GM12874 (cell line): ENCODE results near the gene OLFML2A.

Experiments
- TF ChIP-seq, protein P1 (sequence below): IDR thresholded peaks from 2 replicates; pipeline ENCODE4 v1.5.1; 2011; ENCODE audit warnings: low read depth, mild to moderate bottlenecking, control low read depth, low read length, moderate library complexity; ENCODE audit not compliant: insufficient read depth

OLFML2A gene

DNA sequence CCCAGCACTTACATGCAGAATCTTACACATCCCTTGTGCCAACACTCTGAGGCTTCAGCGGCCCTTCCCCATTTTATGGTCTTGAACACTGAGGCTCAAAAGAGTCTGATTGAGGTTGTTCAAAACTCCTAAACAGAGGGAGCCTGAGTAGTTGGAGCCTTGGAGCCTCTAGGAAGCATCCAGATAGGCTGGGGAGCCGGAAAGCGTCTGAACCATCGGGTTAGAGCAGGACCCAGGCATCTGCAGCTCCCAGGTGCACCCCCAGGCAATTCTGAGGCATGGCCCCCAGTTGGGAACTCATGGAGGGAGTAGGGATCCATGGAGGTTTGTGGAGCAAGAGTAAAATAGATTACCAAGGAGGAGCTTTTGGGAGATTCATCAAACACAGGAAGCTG, 3.8 kb downstream of the OLFML2A start:
- TF ChIP-seq, protein P1, sequence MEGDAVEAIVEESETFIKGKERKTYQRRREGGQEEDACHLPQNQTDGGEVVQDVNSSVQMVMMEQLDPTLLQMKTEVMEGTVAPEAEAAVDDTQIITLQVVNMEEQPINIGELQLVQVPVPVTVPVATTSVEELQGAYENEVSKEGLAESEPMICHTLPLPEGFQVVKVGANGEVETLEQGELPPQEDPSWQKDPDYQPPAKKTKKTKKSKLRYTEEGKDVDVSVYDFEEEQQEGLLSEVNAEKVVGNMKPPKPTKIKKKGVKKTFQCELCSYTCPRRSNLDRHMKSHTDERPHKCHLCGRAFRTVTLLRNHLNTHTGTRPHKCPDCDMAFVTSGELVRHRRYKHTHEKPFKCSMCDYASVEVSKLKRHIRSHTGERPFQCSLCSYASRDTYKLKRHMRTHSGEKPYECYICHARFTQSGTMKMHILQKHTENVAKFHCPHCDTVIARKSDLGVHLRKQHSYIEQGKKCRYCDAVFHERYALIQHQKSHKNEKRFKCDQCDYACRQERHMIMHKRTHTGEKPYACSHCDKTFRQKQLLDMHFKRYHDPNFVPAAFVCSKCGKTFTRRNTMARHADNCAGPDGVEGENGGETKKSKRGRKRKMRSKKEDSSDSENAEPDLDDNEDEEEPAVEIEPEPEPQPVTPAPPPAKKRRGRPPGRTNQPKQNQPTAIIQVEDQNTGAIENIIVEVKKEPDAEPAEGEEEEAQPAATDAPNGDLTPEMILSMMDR = no peak

DNA sequence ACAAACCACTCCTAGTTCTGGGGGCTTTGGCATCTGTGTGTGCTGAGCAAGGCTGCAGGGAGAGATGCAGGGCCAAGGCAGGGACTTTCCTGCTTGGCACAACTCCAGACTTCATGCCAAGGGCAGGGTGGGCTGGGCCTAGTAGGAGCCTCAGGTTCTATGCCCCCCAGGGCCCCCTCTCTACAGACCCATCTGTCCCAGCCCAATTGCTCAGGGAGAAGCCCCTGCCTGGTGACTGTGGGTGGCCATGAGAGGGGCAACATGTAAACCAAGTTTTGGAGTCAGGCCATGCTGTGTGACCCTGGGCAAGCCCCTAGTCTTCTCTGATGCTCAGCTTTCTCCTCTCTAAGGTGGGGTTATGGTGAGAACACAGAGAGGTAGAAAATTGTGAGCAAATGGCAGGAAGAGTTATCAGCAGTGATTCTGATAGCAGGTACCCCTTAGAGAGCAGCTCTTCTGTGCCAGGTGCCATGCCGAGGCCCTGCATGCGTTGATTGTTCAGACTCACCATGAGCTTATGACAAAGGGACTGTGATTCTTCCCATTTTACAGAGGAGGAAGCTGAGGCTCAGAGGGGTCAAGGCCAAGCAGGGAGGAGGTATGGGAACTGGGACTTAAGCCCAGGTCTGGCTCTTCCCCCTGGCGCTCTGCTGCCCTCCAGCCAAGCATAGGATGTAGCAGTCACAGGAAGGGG, 5.2 kb downstream of the OLFML2A start:
- TF ChIP-seq, protein P1 = no peak

DNA sequence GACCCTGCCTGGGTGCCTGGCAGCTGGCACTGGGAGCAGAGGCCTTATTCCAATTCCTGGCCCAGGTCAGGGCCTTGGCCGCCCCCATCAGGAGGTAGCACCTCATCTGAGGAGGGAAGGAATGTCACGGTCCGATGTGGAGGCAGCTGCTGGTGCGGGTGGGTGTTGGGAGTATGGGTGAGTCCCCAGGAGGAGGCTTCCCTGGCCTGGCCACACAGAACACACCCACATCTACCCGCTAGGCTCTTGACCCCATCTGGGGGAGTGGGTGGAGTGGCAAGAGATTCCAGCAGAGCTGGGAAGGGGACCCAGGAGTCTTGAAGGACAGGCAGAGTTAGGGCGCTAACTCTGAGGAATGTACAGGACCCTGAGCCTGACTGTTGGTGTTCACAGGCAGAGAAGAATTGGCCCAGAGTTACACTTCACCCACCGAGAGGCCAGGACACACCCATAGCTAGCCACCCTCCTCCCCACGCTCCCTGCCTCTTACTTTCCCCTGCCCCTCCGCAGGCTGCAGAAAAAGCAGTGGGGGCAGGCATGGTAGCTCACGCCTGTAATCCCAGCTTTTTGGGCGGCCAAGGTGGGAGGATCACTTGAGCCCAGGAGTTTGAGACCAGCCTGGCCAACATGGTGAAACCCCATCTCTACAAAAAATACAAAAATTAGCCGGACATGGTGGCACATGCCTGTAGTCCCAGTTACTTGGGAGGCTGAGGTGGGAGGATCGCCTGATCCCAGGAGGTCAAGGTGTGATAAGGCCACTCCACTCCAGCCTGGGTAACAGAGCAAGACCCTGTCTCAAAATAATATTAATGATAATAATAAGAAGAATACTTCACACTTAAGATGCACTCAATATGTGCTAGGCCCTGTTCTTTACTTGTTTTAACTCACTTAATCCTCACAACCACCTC, 6.0 kb downstream of the OLFML2A start:
- TF ChIP-seq, protein P1 = no peak

DNA sequence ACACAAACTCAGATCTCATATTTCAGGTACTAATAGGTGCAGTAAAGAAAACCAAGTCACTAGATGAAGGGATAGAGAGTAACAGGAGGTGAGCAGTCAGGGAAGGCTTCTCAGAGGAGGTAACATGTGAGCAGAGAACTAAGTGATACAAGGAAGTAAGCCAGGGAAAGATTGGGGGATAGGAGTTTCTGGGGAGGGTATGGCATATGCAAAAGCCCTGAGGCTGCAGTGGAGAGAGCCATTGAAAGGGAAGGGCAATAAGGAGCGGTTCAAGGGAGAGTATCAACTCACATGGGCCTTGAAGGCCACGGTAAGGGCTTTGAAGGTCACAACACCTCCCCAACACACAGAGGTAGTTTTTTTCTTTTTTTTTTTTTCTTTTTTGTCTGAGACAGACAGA, 6.9 kb downstream of the OLFML2A start:
- TF ChIP-seq, protein P1 = no peak

DNA sequence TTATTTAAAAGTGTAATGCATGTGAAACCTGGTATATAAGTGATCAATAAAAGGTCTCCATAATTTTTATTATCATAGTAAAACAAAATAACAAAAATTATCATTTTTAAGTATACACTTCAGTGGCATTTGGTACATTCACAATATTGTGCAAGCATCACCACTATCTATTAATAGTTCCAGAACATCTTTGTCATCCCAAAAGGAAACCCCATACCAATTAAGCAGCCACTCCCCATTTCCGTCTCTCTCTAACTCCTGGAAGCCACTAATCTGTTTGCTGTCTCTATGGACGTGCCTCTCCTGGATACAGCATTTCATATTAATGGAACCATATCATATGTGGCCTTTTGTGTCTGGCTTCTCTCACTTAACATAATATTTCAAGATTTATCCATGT, 7.6 kb downstream of the OLFML2A start:
- TF ChIP-seq, protein P1 = no peak

DNA sequence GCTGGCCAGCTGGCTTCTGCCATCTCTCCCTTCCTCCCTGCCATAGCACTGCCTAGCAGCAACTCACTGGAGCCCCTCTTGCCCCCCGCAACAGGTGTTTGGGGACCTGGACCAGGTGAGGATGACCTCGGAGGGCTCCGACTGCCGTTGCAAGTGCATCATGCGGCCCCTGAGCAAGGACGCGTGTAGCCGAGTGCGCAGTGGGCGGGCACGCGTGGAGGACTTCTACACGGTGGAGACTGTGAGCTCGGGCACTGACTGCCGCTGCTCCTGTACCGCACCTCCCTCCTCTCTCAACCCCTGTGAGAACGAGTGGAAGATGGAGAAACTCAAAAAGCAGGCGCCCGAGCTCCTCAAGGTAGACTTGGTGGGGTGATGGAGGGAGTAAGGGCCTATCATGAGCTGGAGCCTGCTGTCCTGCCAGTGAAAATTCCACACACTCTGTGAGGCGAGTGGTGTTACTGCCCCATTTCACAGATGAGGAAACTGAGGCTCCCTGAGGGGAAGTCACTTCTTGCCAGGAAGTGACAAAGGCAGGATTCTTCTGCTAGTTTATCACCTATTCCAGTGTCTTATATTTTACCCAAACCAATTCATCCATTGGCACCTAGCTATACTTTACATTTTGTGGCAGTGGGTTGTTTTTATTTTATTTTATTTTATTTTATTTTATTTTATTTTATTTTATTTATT, 10.1 kb downstream of the OLFML2A start:
- TF ChIP-seq, protein P1 = no peak

DNA sequence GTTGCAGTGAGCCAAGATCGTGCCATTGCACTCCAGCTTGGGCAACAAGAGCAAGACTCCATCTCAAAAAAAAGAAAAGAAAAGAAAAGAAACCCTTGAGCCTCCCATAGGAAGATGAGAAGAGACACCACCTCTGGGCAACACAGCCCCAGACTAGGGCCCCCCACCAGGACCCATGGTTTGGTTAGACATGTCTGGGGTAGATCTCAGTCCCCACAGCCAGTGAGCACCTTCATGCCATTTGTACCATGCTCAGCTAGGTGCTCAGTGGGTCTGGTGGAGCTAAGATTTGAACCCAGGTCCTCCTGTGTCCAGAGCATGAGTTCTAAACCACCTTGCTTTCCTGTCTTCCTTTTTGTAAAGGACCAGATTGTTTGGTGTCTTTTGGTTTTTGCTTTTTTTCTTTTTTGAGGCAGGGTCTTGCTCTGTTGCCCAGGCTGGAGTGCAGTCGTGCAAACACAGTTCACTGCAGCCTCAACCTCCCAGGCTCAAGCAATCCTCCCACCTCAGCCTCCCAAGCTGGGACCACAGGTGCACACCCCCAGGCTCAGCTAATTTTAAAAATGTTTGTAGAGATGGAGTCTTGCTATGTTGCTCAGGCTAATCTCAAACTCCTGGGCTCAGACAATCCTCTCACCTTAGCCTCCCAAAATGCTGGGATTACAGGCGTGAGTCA, 11.7 kb downstream of the OLFML2A start:
- TF ChIP-seq, protein P1 = no peak
